Cardiac muscle cell (in vitro differentiated cells and primary cell): ENCODE results near the gene LILRB4. TPM values are rescaled to one million over a fixed set of nuclear protein-coding genes. Genes with fewer than 3 reads are reported as not detected.
"Not testable (repeated sequence)": the region's sequence is repeated elsewhere in the genome, so short reads cannot be mapped to it uniquely, and the experiment has no call there.

Source experiments
- DNase-seq, 2 donors: peaks; one replicate each; pipeline versions ENCODE4 v3.0.0 to v3.0.0-alpha.2; 2010 to 2017; ENCODE audit warnings: low read depth in 1 of 2, low spot score in 1 of 2
- H3K27ac ChIP-seq: fragments of 200-600 bp; sonication (generic); 2 replicates; pipeline ENCODE4 v1.5.1; 2016
- H3K27me3 ChIP-seq: fragments of 200-600 bp; sonication (generic); 2 replicates; pipeline ENCODE4 v1.6.0; 2016; ENCODE audit warnings: control low read depth
- H3K36me3 ChIP-seq: fragments of 200-600 bp; sonication (generic); 2 replicates; pipeline ENCODE4 v1.5.1; 2016; ENCODE audit warnings: control low read depth
- H3K4me1 ChIP-seq: fragments of 200-600 bp; sonication (generic); 2 replicates; pipeline ENCODE4 v1.8.1; 2017; ENCODE audit warnings: low read depth, mild to moderate bottlenecking, mixed run types
- H3K4me3 ChIP-seq: fragments of 200-600 bp; sonication (generic); 2 replicates; pipeline ENCODE4 v1.5.1; 2016; ENCODE audit warnings: mild to moderate bottlenecking
- H3K9me3 ChIP-seq: fragments of 200-600 bp; sonication (generic); 2 replicates; pipeline ENCODE4 v1.5.1; 2017; ENCODE audit warnings: low read depth, mild to moderate bottlenecking, control low read depth
- CTCF ChIP-seq: IDR thresholded peaks from 2 replicates; pipeline ENCODE4 v1.5.1; 2012; ENCODE audit warnings: low read depth, mild to moderate bottlenecking, low read length
- polyA plus RNA-seq: library from polyadenylated mRNA; unstranded; fragments of >200 nt; fragmentation: Nextera tagmentation; extraction: Ambion mirVana; gene quantifications from 2 replicates; pipeline ENCODE4 v1.2.1, GENCODE V29; 2016
- total RNA-seq: library from RNA; depleted of rRNA; stranded (reverse); fragments of >200 nt; gene quantifications from 2 replicates; pipeline ENCODE4 v1.2.3, GENCODE V29; 2016

Gene LILRB4
- total and polyA plus RNA-seq, 2 experiments from 2014 or later: not detected

DNA sequence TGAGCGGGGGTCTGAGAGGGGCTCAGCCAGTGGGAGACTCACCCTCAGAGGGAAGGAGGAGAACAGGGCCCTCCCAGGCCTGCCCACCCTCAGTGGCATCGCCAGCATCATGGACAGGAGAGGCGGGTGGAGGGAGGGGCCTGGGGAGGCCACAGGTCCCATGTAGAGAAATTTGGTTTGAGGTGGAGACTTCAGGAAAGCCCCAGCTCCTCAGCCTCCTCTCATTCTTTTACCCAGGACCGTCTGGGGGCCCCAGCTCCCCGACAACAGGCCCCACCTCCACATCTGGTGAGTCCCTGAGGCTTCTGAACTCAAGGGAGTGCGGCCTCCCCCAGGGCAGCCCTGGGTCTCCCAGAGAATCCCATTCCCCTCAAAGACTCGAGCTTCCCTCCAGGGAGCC lies 29.4 kb upstream of the LILRB4 start:
- Histone ChIP-seq H3K9me3 (no peaks in the 10 kb centered on the region), H3K4me3 (no peak overlapping the region), H3K27ac (no peak overlapping the region), H3K27me3 (no peaks in the 10 kb centered on the region), H3K4me1 (no peaks in the 10 kb centered on the region), H3K36me3 (no peaks in the 10 kb centered on the region)
- DNase-seq: no peak
- TF ChIP-seq CTCF: no peak

GRCh38 chr19:54636081-54636480 lies 26.7 kb upstream of the LILRB4 start:
- not testable (repeated sequence) for H3K36me3 ChIP-seq, H3K27me3 ChIP-seq

GRCh38 chr19:54638683-54639082 lies 24.1 kb upstream of the LILRB4 start:
- no peak overlapping the region for H3K4me3 ChIP-seq
- H3K27ac ChIP-seq: no peak overlapping the region
- no peaks in the 10 kb centered on the region for H3K27me3 ChIP-seq
- no peak for TF ChIP-seq CTCF
- no peaks in the 10 kb centered on the region for H3K36me3 ChIP-seq
- DNase-seq: no peak
- H3K9me3 ChIP-seq: no peaks in the 10 kb centered on the region
- H3K4me1 ChIP-seq: no peaks in the 10 kb centered on the region

More at GRCh38 chr19:54636081-54636480, 26.7 kb upstream of the LILRB4 start:
- H3K27ac ChIP-seq, H3K4me3 ChIP-seq, H3K9me3 ChIP-seq, H3K4me1 ChIP-seq, DNase-seq: not testable (repeated sequence)

DNA sequence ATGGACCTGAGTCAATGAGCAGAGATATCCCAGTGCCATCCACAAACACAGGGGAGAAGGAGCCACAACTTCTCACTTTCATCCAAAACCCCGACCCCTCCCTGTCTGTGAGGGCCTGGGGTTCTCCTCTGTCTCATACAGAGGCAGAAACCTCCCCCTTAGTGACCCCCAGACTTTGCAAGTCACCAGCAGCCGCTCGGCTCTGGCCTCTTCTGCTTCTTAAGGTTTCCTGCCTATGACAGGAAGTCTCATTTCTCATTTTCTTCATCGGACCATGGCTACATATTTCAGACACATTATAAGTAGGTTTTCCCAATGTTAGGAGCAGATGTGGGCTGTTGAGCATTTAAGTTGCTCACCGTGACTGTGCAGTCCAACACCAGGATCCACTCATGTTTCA lies 19.8 kb upstream of the LILRB4 start:
- not testable (repeated sequence) for H3K9me3 ChIP-seq, H3K27me3 ChIP-seq, H3K27ac ChIP-seq, H3K4me1 ChIP-seq, H3K36me3 ChIP-seq, H3K4me3 ChIP-seq, DNase-seq

DNA sequence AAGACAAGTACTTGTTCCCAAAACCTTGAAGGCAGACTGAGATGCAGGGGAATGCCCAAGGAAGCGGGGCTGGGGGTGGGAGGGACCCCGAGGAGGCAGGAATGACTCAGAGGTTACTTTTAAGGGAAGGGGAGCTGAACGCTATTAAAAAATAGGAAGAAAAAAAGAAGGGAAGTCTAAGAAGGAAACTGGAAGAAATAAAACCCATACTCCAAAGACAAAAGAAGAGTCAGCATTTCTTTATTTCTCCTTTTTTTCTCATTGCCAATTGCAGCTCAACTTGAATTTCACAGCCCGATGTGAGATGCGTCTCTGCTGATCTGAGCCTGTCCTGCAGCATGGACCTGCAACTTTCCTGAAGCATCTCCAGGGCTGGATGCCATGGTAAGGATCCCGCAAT lies 19.2 kb upstream of the LILRB4 start:
- H3K9me3 ChIP-seq: not testable (repeated sequence)

GRCh38 chr19:54644056-54644455 lies 18.7 kb upstream of the LILRB4 start:
- H3K4me1 ChIP-seq: no peaks in the 10 kb centered on the region
- no peaks in the 10 kb centered on the region for H3K36me3 ChIP-seq
- no peak for TF ChIP-seq CTCF
- H3K4me3 ChIP-seq: no peak overlapping the region
- H3K9me3 ChIP-seq: no peaks in the 10 kb centered on the region
- H3K27me3 ChIP-seq: no peaks in the 10 kb centered on the region
- H3K27ac ChIP-seq: no peak overlapping the region
- DNase-seq: no peak

More for the DNA sequence above, 19.2 kb upstream of the LILRB4 start:
- H3K27me3 ChIP-seq, H3K36me3 ChIP-seq, H3K27ac ChIP-seq, H3K4me1 ChIP-seq, DNase-seq, H3K4me3 ChIP-seq: not testable (repeated sequence)

DNA sequence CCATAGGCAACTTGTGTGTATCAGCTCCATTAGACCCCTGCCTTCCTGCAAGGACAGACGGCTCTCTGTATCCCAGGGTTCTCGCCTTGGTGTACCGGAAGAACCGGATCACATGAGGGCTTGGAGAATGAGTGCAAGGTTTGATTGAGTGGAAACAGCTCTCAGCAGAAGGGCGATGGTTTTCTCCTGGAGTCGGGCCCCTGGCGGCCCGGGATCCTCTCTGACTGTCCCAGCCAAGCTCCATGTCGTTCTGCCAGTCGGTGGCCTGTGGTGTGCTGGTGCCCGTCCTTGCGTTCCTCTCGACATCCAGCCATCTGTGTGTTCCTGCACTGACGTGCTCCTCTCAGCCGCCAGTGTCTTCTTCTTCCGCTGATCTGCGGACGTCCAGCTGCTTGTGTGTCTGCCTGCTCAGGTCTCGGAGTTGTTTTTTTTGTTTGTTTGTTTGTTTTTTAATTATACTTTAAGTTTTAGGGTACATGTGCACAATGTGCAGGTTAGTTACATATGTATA lies 16.4 kb upstream of the LILRB4 start:
- TF ChIP-seq CTCF: no peak
- H3K4me3 ChIP-seq: no peak overlapping the region
- H3K4me1 ChIP-seq: no peaks in the 10 kb centered on the region
- no peak overlapping the region for H3K27ac ChIP-seq
- no peaks in the 10 kb centered on the region for H3K9me3 ChIP-seq
- no peak for DNase-seq
- H3K27me3 ChIP-seq: no peaks in the 10 kb centered on the region
- H3K36me3 ChIP-seq: no peaks in the 10 kb centered on the region
